ENCODE results near the gene RUNX1.

- no peak for TF ChIP-seq CTCF (IDR thresholded peaks at IDR 0.05 in 8 of 11, conservative IDR thresholded peaks at IDR 0.05 in 3 of 11)
- TF ChIP-seq POLR2AphosphoS5 (IDR thresholded peaks at IDR 0.05): no peak
These were observed 124.9 kb downstream of the RUNX1 start for GRCh38 chr21:34924194-34924593.

Data from spleen (tissue), 7 donors.